GM23248 (cell line): ENCODE measurements around the gene BAIAP2L2. TPM values are rescaled to one million over a fixed set of nuclear protein-coding genes. Genes with fewer than 3 reads are reported as not detected.
"Not testable (repeated sequence)": the region's sequence is repeated elsewhere in the genome, so short reads cannot be mapped to it uniquely, and the experiment has no call there.

Source experiments
- DNase-seq: peaks from one replicate; pipeline ENCODE4 v3.0.0-alpha.2; 2015
- H2AFZ ChIP-seq: fragments of 200-600 bp; sonication (generic); 2 replicates; pipeline ENCODE4 v1.6.1; 2016; ENCODE audit warnings: antibody characterized with exemption
- H3F3A ChIP-seq: fragments of 200-600 bp; sonication (generic); 2 replicates; pipeline ENCODE4 v1.6.1; 2016; ENCODE audit warnings: mild to moderate bottlenecking, antibody characterized with exemption, mixed run types; ENCODE audit not compliant: insufficient read depth
- H3K27ac ChIP-seq: fragments of 200-600 bp; sonication (generic); 2 replicates; pipeline ENCODE4 v1.5.1; 2016; ENCODE audit warnings: mild to moderate bottlenecking
- H3K27me3 ChIP-seq: fragments of 200-600 bp; sonication (generic); replicated peaks from 2 replicates; pipeline ENCODE4 v1.6.1; 2016; ENCODE audit warnings: mild to moderate bottlenecking; ENCODE audit not compliant: insufficient read depth
- H3K36me3 ChIP-seq: fragments of 200-600 bp; sonication (generic); 2 replicates; pipeline ENCODE4 v1.6.1; 2016; ENCODE audit warnings: low read depth, mild to moderate bottlenecking
- H3K4me1 ChIP-seq: fragments of 200-600 bp; sonication (generic); 2 replicates; pipeline ENCODE4 v1.6.1; 2016; ENCODE audit warnings: mild to moderate bottlenecking; ENCODE audit not compliant: insufficient read depth
- H3K4me2 ChIP-seq: fragments of 200-600 bp; sonication (generic); one replicate; pipeline ENCODE4 v1.6.1; 2016; ENCODE audit warnings: mild to moderate bottlenecking; ENCODE audit not compliant: unreplicated experiment
- H3K4me3 ChIP-seq: fragments of 200-600 bp; sonication (generic); 2 replicates; pipeline ENCODE4 v1.5.1; 2016; ENCODE audit warnings: mild to moderate bottlenecking
- H3K79me2 ChIP-seq: fragments of 200-600 bp; sonication (generic); 2 replicates; pipeline ENCODE4 v1.6.1; 2016; ENCODE audit warnings: mild to moderate bottlenecking; ENCODE audit not compliant: insufficient read depth
- H3K9ac ChIP-seq: fragments of 200-600 bp; sonication (generic); 2 replicates; pipeline ENCODE4 v1.6.1; 2016; ENCODE audit warnings: mild to moderate bottlenecking
- H3K9me2 ChIP-seq: fragments of 200-600 bp; sonication (generic); 2 replicates; pipeline ENCODE4 v1.6.1; 2016; ENCODE audit warnings: mixed run types, mild to moderate bottlenecking, moderate library complexity; ENCODE audit not compliant: insufficient read depth
- H3K9me3 ChIP-seq: fragments of 200-600 bp; sonication (generic); one replicate; pipeline ENCODE4 v1.6.1; 2017; ENCODE audit warnings: low read depth
- H4K20me1 ChIP-seq: fragments of 200-600 bp; sonication (generic); 2 replicates; pipeline ENCODE4 v1.6.0; 2016; ENCODE audit not compliant: insufficient read depth
- EZH2 ChIP-seq: fragments of 200-600 bp; sonication (generic); IDR thresholded peaks from 2 replicates; pipeline ENCODE4 v1.6.1; 2018; ENCODE audit warnings: antibody characterized with exemption, mild to moderate bottlenecking; ENCODE audit not compliant: insufficient read depth, poor library complexity, severe bottlenecking
- EZH2phosphoT487 ChIP-seq: fragments of 200-600 bp; sonication (generic); IDR thresholded peaks from 2 replicates; pipeline ENCODE4 v1.6.1; 2018; ENCODE audit warnings: antibody characterized with exemption, moderate library complexity, mild to moderate bottlenecking, low read depth; ENCODE audit not compliant: insufficient read depth
- WGBS, 2 experiments: methylation state at CpG; one replicate each; pipeline ENCODE4 v1.1.6; 2015 to 2017; ENCODE audit warnings: low lambda C conversion rate in 2 of 2, low coverage in 1 of 2; ENCODE audit errors: missing lambda C conversion rate in 2 of 2; 5-methylcytosine and 5-hydroxymethylcytosine counted together
- in situ Hi-C: fragments of 300-500 bp; cut with MboI; formaldehyde crosslinking; loops from 2 replicates; pipeline ENCODE4 v1.15.0; 2020
- polyA plus RNA-seq: library from polyadenylated mRNA; unstranded; fragments of >200 nt; fragmentation: Nextera tagmentation; extraction: Ambion mirVana; gene quantifications from 2 replicates; pipeline ENCODE4 v1.2.1, GENCODE V29; 2016
- total RNA-seq: library from RNA; depleted of rRNA; stranded (reverse); fragments of >200 nt; shearing (Covaris generic); gene quantifications from 2 replicates; pipeline ENCODE4 v1.2.3, GENCODE V29; 2014

BAIAP2L2 gene
- total and polyA plus RNA-seq, 2 experiments from 2014 or later = 12.6 to 13.4 TPM

GRCh38 chr22:38041760-38042487, 68.6 kb downstream of the BAIAP2L2 start:
- no peak overlapping the region for H3K27ac ChIP-seq
- H4K20me1 ChIP-seq = no peaks in the 10 kb centered on the region
- in situ Hi-C loops = no loop called here

GRCh38 chr22:38040953-38041759, 69.3 kb downstream of the BAIAP2L2 start:
- in situ Hi-C loops = no loop called here
- Histone ChIP-seq H3K79me2 (no peaks in the 10 kb centered on the region), H2AFZ (no peak overlapping the region)

More at GRCh38 chr22:38041760-38042487, 68.6 kb downstream of the BAIAP2L2 start:
- 51 to 64% methylated on average over 4 to 5 of the region's 5 CpGs for WGBS, 2 experiments
- Histone ChIP-seq H2AFZ (no peak overlapping the region), H3K4me1 (no peaks in the 10 kb centered on the region), H3K4me2 (no peak overlapping the region), H3K9me3 (no peaks in the 10 kb centered on the region), H3F3A (no peaks in the 10 kb centered on the region), H3K79me2 (no peaks in the 10 kb centered on the region), H3K9ac (no peak overlapping the region), H3K27me3 (no peaks in the 10 kb centered on the region), H3K36me3 (no peaks in the 10 kb centered on the region), H3K4me3 (no peak overlapping the region), H3K9me2 (no peaks in the 10 kb centered on the region)
- DNase-seq = no peak
- TF ChIP-seq EZH2 (no peak), EZH2phosphoT487 (no peak)

GRCh38 chr22:38038890-38039812, 71.3 kb downstream of the BAIAP2L2 start:
- no peak overlapping the region for H3K9ac ChIP-seq
- H3K4me2 ChIP-seq = no peak overlapping the region
- in situ Hi-C loops = no loop called here
- H3K4me3 ChIP-seq = no peak overlapping the region
- 50 to 58% methylated on average over 35 to 46 of the region's 46 CpGs for WGBS, 2 experiments
- H3F3A ChIP-seq = no peaks in the 10 kb centered on the region
- no peak overlapping the region for H2AFZ ChIP-seq
- no peaks in the 10 kb centered on the region for H4K20me1 ChIP-seq
- TF ChIP-seq EZH2 (no peak), EZH2phosphoT487 (no peak)
- no peaks in the 10 kb centered on the region for H3K27me3 ChIP-seq
- H3K9me2 ChIP-seq = no peaks in the 10 kb centered on the region
- no peaks in the 10 kb centered on the region for H3K9me3 ChIP-seq
- H3K27ac ChIP-seq = no peak overlapping the region
- H3K79me2 ChIP-seq = no peaks in the 10 kb centered on the region
- peaks cover 9% of the 10 kb centered on the region for H3K4me1 ChIP-seq
- DNase-seq = no peak
- no peaks in the 10 kb centered on the region for H3K36me3 ChIP-seq

More at GRCh38 chr22:38040953-38041759, 69.3 kb downstream of the BAIAP2L2 start:
- WGBS, 2 experiments = 81 to 84% methylated on average over 20 of the region's 20 CpGs
- H3K9me2 ChIP-seq = no peaks in the 10 kb centered on the region
- TF ChIP-seq EZH2phosphoT487 = no peak
- TF ChIP-seq EZH2 = no peak
- H3K4me2 ChIP-seq = no peak overlapping the region
- H3K4me3 ChIP-seq = no peak overlapping the region
- no peaks in the 10 kb centered on the region for H3F3A ChIP-seq
- no peaks in the 10 kb centered on the region for H3K27me3 ChIP-seq
- no peaks in the 10 kb centered on the region for H3K4me1 ChIP-seq
- H3K36me3 ChIP-seq = no peaks in the 10 kb centered on the region
- DNase-seq = peak; percentile 21
- H3K27ac ChIP-seq = no peak overlapping the region
- H4K20me1 ChIP-seq = no peaks in the 10 kb centered on the region
- H3K9ac ChIP-seq = no peak overlapping the region
- H3K9me3 ChIP-seq = no peaks in the 10 kb centered on the region

GRCh38 chr22:38038426-38038825, 72.1 kb downstream of the BAIAP2L2 start:
- H2AFZ ChIP-seq = no peak overlapping the region
- no peaks in the 10 kb centered on the region for H4K20me1 ChIP-seq
- in situ Hi-C loops = no loop called here
- 89 to 95% methylated on average over 11 to 23 of the region's 23 CpGs for WGBS, 2 experiments
- no peaks in the 10 kb centered on the region for H3K79me2 ChIP-seq
- H3K4me3 ChIP-seq = no peak overlapping the region
- H3K36me3 ChIP-seq = no peaks in the 10 kb centered on the region
- no peak overlapping the region for H3K27ac ChIP-seq
- H3K9me2 ChIP-seq = no peaks in the 10 kb centered on the region
- TF ChIP-seq EZH2phosphoT487 = no peak
- no peak for TF ChIP-seq EZH2
- peaks cover 12% of the 10 kb centered on the region for H3K4me1 ChIP-seq
- no peak overlapping the region for H3K4me2 ChIP-seq
- H3K9me3 ChIP-seq = no peaks in the 10 kb centered on the region
- no peak overlapping the region for H3K9ac ChIP-seq
- H3K27me3 ChIP-seq = no peaks in the 10 kb centered on the region
- DNase-seq = no peak
- no peaks in the 10 kb centered on the region for H3F3A ChIP-seq

- H3K27ac ChIP-seq, H3K9me3 ChIP-seq, H3K9ac ChIP-seq, H3K36me3 ChIP-seq, DNase-seq, H3K27me3 ChIP-seq, H2AFZ ChIP-seq, H3F3A ChIP-seq, H3K4me2 ChIP-seq, H3K9me2 ChIP-seq, H4K20me1 ChIP-seq, in situ Hi-C loops, H3K79me2 ChIP-seq, H3K4me3 ChIP-seq: not testable (repeated sequence)
- H3K4me1 ChIP-seq = peaks cover 19% of the 10 kb centered on the region
- 84 to 89% methylated on average over 13 of the region's 13 CpGs for WGBS, 2 experiments
Measured at GRCh38 chr22:38037367-38038150, 72.9 kb downstream of the BAIAP2L2 start.
